GM21786 (cell line): Measurements from ENCODE around the gene RGS6.

Experiments used
- ATAC-seq: cut with Tn5 transposase; IDR thresholded peaks from one replicate; pipeline ENCODE4 v1.9.1; 2021; ENCODE audit not compliant: unreplicated experiment

Gene RGS6

GRCh38 chr14:72303930-72304329, 371.7 kb downstream of the RGS6 start:
- ATAC-seq: no peak

- no peak for ATAC-seq
These were observed 373.3 kb downstream of the RGS6 start for GRCh38 chr14:72305561-72305960.

- no peak for ATAC-seq
These were observed 376.8 kb downstream of the RGS6 start for GRCh38 chr14:72308967-72309485.

- no peak for ATAC-seq
These were observed 378.9 kb downstream of the RGS6 start for GRCh38 chr14:72311116-72311515.

GRCh38 chr14:72311516-72311915, 379.3 kb downstream of the RGS6 start:
- ATAC-seq: no peak

- no peak for ATAC-seq
These were observed 382.7 kb downstream of the RGS6 start for GRCh38 chr14:72314808-72315435.

GRCh38 chr14:72315714-72316113, 383.5 kb downstream of the RGS6 start:
- ATAC-seq: no peak

- no peak for ATAC-seq
These were observed 386.4 kb downstream of the RGS6 start for GRCh38 chr14:72318648-72319047.

- no peak for ATAC-seq
These were observed 399.8 kb downstream of the RGS6 start for GRCh38 chr14:72332046-72332445.

GRCh38 chr14:72332871-72333270, 400.6 kb downstream of the RGS6 start:
- ATAC-seq: no peak

GRCh38 chr14:72333357-72333756, 401.1 kb downstream of the RGS6 start:
- no peak for ATAC-seq

GRCh38 chr14:72336311-72336980, 404.2 kb downstream of the RGS6 start:
- ATAC-seq: no peak

GRCh38 chr14:72341237-72341636, 409.0 kb downstream of the RGS6 start:
- no peak for ATAC-seq

- ATAC-seq: no peak
These were observed 409.5 kb downstream of the RGS6 start for GRCh38 chr14:72341686-72342085.

GRCh38 chr14:72347118-72347517, 414.9 kb downstream of the RGS6 start:
- no peak for ATAC-seq

GRCh38 chr14:72350215-72350614, 418.0 kb downstream of the RGS6 start:
- ATAC-seq: no peak

- ATAC-seq: no peak
These were observed 419.8 kb downstream of the RGS6 start for GRCh38 chr14:72352012-72352411.

GRCh38 chr14:72366619-72367018, 434.4 kb downstream of the RGS6 start:
- ATAC-seq: no peak

- no peak for ATAC-seq
These were observed 436.9 kb downstream of the RGS6 start for GRCh38 chr14:72369106-72369505.

GRCh38 chr14:72377016-72377415, 444.8 kb downstream of the RGS6 start:
- no peak for ATAC-seq

GRCh38 chr14:72380456-72380855, 448.2 kb downstream of the RGS6 start:
- no peak for ATAC-seq

GRCh38 chr14:72383865-72384264, 451.6 kb downstream of the RGS6 start:
- no peak for ATAC-seq

GRCh38 chr14:72387726-72388125, 455.5 kb downstream of the RGS6 start:
- no peak for ATAC-seq
